Hepatocyte (in vitro differentiated cells): ENCODE data around the gene CXCR3. TPM values are rescaled to one million over a fixed set of nuclear protein-coding genes. Genes with fewer than 3 reads are reported as not detected.

Source experiments
- DNase-seq: peaks from one replicate; pipeline ENCODE4 v3.0.0-alpha.2; 2016; ENCODE audit warnings: low spot score
- H2AFZ ChIP-seq: fragments of 200-600 bp; sonication (generic); 2 replicates; pipeline ENCODE4 v1.6.0; 2016; ENCODE audit warnings: antibody characterized with exemption, mild to moderate bottlenecking
- H3K27ac ChIP-seq: fragments of 200-600 bp; sonication (generic); 2 replicates; pipeline ENCODE4 v1.5.1; 2016; ENCODE audit warnings: mild to moderate bottlenecking
- H3K27me3 ChIP-seq: fragments of 200-600 bp; sonication (generic); 2 replicates; pipeline ENCODE4 v1.6.1; 2016
- H3K36me3 ChIP-seq: fragments of 200-600 bp; sonication (generic); replicated peaks from 2 replicates; pipeline ENCODE4 v1.5.1; 2016; ENCODE audit warnings: low read depth; ENCODE audit not compliant: insufficient read depth
- H3K4me1 ChIP-seq: fragments of 200-600 bp; sonication (generic); 2 replicates; pipeline ENCODE4 v1.5.1; 2016; ENCODE audit warnings: mild to moderate bottlenecking, moderate library complexity; ENCODE audit not compliant: insufficient read depth
- H3K4me2 ChIP-seq: fragments of 200-600 bp; sonication (generic); 2 replicates; pipeline ENCODE4 v1.6.0; 2016
- H3K4me3 ChIP-seq: fragments of 200-600 bp; sonication (generic); 2 replicates; pipeline ENCODE4 v1.5.1; 2016; ENCODE audit warnings: mild to moderate bottlenecking
- H3K79me2 ChIP-seq: fragments of 200-600 bp; sonication (generic); 2 replicates; pipeline ENCODE4 v1.6.0; 2017; ENCODE audit warnings: mild to moderate bottlenecking
- H3K9me2 ChIP-seq: fragments of 200-600 bp; sonication (generic); replicated peaks from 2 replicates; pipeline ENCODE4 v1.6.0; 2017; ENCODE audit warnings: mild to moderate bottlenecking; ENCODE audit not compliant: insufficient read depth
- H3K9me3 ChIP-seq: fragments of 200-600 bp; sonication (generic); 2 replicates; pipeline ENCODE4 v1.5.1; 2016; ENCODE audit warnings: low read depth, mild to moderate bottlenecking
- H4K20me1 ChIP-seq: fragments of 200-600 bp; sonication (generic); 2 replicates; pipeline ENCODE4 v1.6.0; 2016; ENCODE audit warnings: mild to moderate bottlenecking; ENCODE audit not compliant: insufficient read depth, poor library complexity, severe bottlenecking
- CTCF ChIP-seq: fragments of 200-600 bp; sonication (generic); IDR thresholded peaks from 2 replicates; pipeline ENCODE4 v1.5.1; 2016; ENCODE audit warnings: antibody characterized with exemption, mild to moderate bottlenecking; ENCODE audit not compliant: poor library complexity
- EZH2 ChIP-seq: fragments of 200-600 bp; sonication (generic); IDR thresholded peaks from 2 replicates; pipeline ENCODE4 v1.6.1; 2016; ENCODE audit warnings: antibody characterized with exemption, mild to moderate bottlenecking, borderline replicate concordance
- EZH2phosphoT487 ChIP-seq: fragments of 200-600 bp; sonication (generic); IDR thresholded peaks from one replicate; pipeline ENCODE4 v1.6.1; 2018; ENCODE audit warnings: antibody characterized with exemption, mild to moderate bottlenecking, low read depth, moderate library complexity; ENCODE audit not compliant: unreplicated experiment, severe bottlenecking
- WGBS: methylation state at CpG from one replicate; pipeline ENCODE4 v1.1.6; 2016; ENCODE audit warnings: low lambda C conversion rate; ENCODE audit errors: missing lambda C conversion rate; 5-methylcytosine and 5-hydroxymethylcytosine counted together
- polyA plus RNA-seq: library from polyadenylated mRNA; unstranded; fragments of >200 nt; fragmentation: Nextera tagmentation; extraction: Ambion mirVana; gene quantifications from 2 replicates; pipeline ENCODE4 v1.2.1, GENCODE V29; 2016
- total RNA-seq: library from RNA; depleted of rRNA; stranded (reverse); fragments of >200 nt; gene quantifications from 2 replicates; pipeline ENCODE4 v1.2.3, GENCODE V29; 2014

CXCR3 gene
- total and polyA plus RNA-seq, 2 experiments from 2014 or later = not detected

GRCh38 chrX:71627588-71628404, 9.5 kb upstream of the CXCR3 start:
- Histone ChIP-seq H3K4me2 (no peak overlapping the region), H3K27me3 (no peaks in the 10 kb centered on the region), H3K9me3 (no peaks in the 10 kb centered on the region), H3K36me3 (no peaks in the 10 kb centered on the region), H2AFZ (no peak overlapping the region), H3K79me2 (no peaks in the 10 kb centered on the region), H3K4me1 (peaks cover 5% of the 10 kb centered on the region), H3K27ac (no peak overlapping the region), H3K9me2 (no peaks in the 10 kb centered on the region), H4K20me1 (no peaks in the 10 kb centered on the region), H3K4me3 (no peak overlapping the region)
- TF ChIP-seq EZH2phosphoT487 (no peak), CTCF (no peak), EZH2 (no peak)
- 68% methylated on average over 14 of the region's 14 CpGs for WGBS
- DNase-seq = no peak

GRCh38 chrX:71626576-71626975, 8.3 kb upstream of the CXCR3 start:
- Histone ChIP-seq H3K4me3 (no peak overlapping the region), H4K20me1 (no peaks in the 10 kb centered on the region), H3K27ac (no peak overlapping the region), H3K27me3 (no peaks in the 10 kb centered on the region), H3K9me2 (no peaks in the 10 kb centered on the region), H2AFZ (no peak overlapping the region), H3K36me3 (no peaks in the 10 kb centered on the region), H3K9me3 (no peaks in the 10 kb centered on the region), H3K4me2 (no peak overlapping the region), H3K79me2 (no peaks in the 10 kb centered on the region), H3K4me1 (peaks cover 5% of the 10 kb centered on the region)
- TF ChIP-seq CTCF (no peak), EZH2 (no peak), EZH2phosphoT487 (no peak)
- WGBS = 76% methylated on average over 6 of the region's 6 CpGs
- no peak for DNase-seq

- H3K4me1 ChIP-seq = peaks cover 5% of the 10 kb centered on the region
- H4K20me1 ChIP-seq = no peaks in the 10 kb centered on the region
- no peak overlapping the region for H3K27ac ChIP-seq
Observed at GRCh38 chrX:71625471-71625870, 7.2 kb upstream of the CXCR3 start.

More at GRCh38 chrX:71625471-71625870, 7.2 kb upstream of the CXCR3 start:
- Histone ChIP-seq H3K4me2 (no peak overlapping the region), H3K79me2 (no peaks in the 10 kb centered on the region), H3K9me3 (no peaks in the 10 kb centered on the region), H3K9me2 (no peaks in the 10 kb centered on the region), H3K36me3 (no peaks in the 10 kb centered on the region), H3K27me3 (no peaks in the 10 kb centered on the region), H2AFZ (no peak overlapping the region), H3K4me3 (no peak overlapping the region)
- 90% methylated on average over 5 of the region's 5 CpGs for WGBS
- TF ChIP-seq EZH2phosphoT487 (no peak), EZH2 (no peak), CTCF (no peak)
- no peak for DNase-seq
